HG02623 (cell line): ENCODE results near the gene TFDP2.
"Not testable (repeated sequence)": the region's sequence is repeated elsewhere in the genome, so short reads cannot be mapped to it uniquely, and the experiment has no call there.

Source experiments
- ATAC-seq: cut with Tn5 transposase; IDR thresholded peaks from one replicate; pipeline ENCODE4 v1.9.1; 2021; ENCODE audit warnings: moderate library complexity; ENCODE audit not compliant: unreplicated experiment

TFDP2 gene

DNA sequence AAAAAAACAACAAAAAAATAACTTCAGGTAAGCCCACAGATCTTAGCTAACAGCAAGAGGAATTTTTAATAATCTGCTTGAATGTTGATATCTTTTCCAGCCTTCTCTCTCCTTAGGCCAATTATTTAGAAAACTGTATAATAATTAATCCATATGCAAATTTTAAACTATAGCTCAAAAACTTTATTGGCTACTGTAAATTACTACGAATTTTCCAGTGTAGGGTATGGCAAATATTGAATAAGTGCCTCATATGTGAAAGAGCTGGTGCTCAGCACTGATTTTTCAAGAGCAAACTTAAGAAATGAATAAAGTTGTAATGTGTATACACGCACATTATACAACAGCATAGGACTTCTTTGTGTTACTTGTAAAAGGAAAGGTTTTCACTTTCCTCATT lies 123.0 kb downstream of the TFDP2 start:
- no peak for ATAC-seq

DNA sequence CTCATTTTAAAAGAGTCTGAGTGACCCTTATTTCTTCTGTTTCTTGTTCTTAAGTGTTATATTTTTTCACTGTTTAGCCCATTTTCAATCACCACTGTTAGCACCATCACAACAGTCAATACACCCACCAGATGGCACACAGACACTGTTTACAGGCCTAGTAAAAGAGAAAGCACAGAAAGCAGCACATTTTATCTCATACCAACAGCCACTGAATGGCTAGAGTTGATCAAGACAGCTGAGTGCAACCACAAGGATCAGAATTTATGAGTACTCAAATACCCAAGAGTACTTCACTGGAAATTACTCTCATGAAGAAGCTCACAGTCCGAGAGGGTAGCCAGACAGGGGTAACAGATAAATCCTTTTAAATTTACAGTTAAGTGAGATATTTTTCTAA lies 127.0 kb downstream of the TFDP2 start:
- ATAC-seq, result peak; percentile 76

DNA sequence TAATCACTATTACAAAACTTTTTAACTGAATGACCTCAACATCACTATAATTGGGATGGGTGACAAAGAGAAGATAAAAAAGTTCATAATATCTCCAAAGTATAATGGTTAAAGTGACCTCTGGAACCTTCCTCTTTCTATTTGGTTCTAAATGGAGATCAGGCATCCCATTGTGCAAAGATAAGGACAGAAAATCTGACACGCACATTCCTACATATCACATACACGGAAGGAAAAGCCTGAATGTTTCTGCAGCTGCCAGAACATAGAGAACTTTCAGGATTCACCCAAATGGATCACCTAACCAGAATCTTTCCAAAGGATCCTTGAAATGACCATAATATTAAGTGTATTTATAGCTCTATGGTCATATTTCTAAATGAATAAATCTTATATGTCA lies 128.2 kb downstream of the TFDP2 start:
- ATAC-seq, result no peak

DNA sequence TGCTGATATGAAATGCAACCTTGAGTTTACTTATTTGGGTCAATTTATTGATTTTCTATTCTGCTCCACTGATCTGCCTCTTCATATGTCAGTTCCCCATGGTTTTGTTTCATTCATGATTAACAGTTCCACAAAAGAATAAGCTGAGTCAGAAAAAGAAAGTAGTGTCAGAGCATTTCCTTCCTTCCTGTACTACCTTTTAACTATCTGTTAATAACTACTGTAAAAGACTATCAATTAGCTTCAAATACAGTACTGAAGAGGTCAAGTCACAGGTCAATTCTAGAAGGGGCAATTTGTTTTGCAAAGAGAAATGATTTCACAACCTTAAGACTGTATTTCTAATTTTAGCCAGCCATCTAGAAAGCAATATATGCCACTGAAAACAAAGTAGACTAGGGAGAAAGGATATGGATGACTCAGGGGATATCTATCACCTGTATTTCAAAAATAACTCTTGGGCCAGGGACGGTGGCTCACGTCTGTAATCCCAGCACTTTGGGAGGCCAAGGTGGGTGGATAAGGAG lies 129.5 kb downstream of the TFDP2 start:
- peak; percentile 64 for ATAC-seq

DNA sequence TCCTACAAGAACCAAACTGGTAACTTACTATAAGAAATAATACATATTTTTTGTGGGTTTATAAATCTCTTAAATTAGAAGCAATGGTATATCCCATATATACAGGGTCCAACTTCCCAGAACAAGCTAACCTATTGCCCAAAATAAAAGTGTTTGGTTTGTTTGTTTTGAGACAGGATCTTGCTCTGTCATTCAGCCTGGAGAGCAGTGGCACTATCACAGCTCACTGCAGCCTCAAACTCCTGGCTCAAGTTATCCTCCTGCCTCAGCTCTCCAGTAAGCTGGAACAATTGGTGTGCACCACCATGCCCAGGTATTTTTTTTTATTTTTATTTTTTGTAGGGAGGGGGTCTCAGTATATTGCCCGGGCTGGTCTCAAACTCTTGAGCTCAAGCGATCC lies 135.4 kb downstream of the TFDP2 start:
- no peak for ATAC-seq

DNA sequence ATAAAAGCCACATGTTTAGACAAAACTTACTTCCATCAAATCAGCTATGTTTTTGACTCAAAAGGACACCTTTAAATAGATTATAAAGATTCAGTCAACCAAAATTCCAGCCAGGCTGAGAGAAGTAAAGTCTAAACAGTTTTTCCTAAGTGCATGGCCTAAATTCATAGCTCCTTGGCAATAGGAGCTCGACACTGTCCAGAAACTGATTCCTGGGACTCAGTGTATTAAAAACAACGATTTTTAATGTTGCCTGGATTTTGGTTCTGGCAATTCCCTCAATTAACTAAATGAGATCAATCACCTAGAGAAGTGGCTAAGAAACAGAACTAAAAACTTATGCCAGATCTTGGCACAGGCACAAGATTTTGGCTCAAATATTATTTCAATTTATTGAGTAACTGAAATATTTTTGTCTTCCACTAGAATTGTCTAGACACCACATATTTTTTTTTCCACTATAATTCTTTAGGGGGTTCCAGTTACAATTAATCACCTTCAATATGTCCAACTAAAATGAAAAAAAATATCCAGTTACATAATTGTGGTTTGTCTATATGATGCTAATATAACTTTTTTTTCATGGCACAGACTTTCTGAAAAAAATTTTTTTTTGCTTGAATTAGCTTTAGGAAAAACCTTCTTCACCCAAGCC lies 135.9 kb downstream of the TFDP2 start:
- ATAC-seq, result no peak

DNA sequence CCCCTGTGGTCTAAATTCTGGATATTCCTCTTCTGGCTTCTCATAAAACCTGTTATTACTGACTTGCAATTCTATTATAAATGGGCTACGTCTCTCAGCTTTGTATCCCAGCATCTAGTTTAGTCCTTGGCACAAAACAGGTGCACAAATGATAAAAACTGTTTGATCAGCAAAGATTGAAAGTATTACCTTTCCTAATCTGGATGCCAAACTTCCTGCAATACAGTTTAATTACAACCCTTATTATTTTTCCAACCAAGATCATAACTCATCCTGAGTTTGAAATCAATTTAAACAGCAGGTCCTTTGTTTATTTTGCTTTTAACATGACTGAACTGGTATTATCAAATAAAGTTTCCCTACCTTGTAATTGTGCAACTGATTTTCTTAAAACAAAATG lies 140.3 kb downstream of the TFDP2 start:
- ATAC-seq, result no peak

DNA sequence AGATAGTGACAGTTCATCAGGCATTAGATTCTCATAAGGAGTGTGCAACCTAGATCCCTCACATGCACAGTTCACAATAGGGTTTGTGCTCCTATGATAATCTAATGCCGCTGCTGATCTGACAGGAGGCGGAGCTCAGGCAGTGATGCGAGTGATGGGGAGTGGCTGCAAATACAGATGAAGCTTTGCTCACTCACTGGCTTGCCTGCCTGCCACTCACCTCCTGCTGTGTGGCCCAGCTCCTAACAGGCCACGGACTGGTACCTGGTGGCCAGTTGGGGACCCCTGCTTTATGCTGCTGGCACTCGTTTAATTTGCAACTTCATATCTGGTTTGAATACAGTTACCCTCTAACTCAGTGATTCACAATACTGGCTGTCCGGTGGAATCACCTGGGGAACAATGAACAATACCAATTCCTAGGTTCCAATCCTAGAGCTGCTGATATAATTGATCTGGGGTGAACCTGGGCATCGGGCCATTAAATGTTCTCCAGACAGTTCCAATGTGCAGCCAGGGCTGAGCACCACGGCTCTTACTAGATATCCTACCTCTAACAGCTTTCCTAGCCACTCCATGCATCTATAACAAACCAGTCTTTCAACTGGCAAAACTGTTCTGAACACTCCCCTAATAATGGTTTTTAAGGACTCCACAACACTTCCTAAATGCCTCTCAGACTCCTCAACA lies 141.5 kb downstream of the TFDP2 start:
- no peak for ATAC-seq

DNA sequence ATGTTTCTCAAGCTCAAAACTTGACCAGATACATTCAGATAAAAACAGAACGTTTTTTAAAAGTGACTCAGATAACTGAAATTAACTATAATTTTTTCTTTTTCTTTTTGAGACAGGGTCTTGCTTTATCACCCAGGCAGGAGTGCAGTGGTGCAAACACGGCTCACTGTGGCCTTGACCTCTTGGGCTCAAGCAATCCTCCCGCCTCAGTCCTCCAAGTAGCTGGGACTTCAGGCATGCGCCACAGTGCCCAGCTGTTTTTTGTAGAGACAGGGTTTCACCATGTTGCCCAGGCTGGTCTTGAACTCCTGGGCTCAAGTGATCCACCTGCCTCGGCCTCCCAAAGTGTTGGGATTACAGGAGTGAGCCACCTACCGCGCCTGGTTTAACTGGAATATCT lies 144.4 kb downstream of the TFDP2 start:
- not testable (repeated sequence) for ATAC-seq

DNA sequence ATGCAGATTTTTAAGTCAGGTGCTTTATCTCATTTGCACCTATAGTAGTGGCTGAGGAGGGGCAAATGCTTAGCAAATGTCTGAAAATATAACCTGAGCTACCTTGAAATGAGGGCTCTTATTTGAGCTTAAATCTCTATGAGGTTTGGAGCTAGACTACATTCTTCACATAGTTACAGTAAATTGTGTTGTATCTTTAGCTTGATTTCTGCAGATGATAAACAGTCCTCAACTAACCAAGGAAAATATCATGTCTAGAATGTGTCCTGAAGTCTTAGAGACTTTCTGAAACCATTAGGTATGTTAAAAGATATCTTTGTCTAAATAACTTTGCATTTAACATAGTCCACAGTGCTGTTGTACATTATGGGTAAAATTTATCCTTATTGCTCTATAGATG lies 145.3 kb downstream of the TFDP2 start:
- ATAC-seq, result no peak

DNA sequence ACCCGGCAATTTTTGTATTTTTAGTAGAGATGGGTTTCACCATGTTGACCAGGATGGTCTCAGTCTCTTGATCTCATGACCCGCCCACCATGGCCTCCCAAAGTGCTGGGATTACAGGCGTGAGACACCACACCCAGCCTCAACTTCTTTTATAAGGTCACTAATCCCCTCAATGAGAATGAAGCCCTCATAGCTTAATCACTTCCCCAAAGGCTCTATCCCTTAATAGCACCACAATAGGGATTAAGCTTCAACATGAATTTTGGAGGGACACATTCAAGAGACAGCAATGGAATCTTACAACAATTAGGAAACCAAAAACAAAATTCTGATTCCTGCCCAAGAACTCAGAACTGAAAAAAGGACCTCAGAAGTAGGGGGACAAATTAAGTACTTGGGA lies 146.1 kb downstream of the TFDP2 start:
- no peak for ATAC-seq

DNA sequence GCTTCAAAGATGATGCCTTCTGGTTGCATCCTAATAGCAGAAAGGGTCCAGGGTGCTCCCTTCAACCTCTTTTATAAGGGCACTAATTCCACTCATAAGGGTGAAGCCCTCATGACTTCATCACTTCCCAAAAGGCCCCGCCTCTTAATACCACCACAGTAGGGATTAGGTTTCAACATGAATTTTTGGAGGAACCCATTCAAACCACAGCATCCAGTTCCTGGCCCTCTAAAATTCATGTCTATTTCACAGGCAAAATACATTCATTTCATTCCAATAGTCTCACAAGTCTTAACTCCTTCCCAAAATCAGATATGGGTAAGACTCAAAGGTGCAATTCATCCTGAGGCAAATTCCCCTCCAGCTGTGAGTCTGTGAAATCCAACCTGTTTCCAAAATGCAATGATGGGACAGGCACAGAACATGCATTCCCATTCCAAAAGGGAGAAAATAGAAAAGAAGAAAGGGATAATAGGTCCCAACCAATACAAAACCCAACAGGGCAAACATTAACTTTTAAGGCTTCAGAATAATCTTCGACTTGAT lies 148.9 kb downstream of the TFDP2 start:
- no peak for ATAC-seq

DNA sequence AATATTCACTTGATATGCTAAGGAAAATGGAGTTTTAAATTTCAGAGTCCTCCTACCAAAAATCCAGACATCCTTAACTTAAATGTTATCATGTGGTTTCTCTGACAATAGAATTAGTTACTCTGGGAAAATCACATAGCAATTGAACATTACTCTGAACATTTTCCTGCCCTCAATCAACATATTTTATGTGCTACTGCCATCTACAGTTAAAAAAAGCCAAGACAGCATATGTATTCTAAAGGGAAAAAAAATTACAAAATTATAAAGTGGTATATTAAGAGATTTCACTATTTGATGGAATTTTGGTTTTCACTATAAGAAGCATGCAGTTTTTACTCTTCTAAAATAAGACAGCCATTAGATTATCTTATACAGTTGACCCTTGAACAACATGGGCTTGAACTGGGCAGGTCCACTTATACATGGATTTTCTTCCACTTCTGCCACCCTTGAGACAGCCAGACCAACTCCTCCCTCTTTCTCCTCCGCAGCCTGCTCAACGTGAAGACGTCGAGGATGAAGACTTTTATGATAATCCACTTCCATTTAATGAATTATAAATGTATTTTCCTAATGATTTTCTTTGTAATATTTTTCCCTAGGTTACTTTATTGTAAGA lies 150.6 kb downstream of the TFDP2 start:
- ATAC-seq, result no peak

DNA sequence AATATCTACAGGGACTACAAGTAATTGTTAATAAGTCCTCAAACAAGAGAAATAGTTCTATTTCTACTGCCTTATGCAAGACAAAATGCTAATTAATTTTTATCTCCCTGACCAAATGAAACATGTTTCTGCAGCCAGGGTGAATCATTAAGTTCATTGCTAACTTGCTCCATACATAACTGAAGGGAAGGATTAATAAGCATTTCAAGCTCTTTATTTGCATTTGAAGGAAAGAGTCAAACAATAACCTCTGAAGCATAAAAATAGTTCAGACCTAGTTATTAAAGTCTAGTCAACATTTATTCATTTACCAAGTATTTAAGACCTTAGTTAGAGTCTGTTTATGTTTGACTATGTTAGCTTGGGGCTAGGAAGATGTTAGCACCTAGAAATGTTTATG lies 152.9 kb downstream of the TFDP2 start:
- no peak for ATAC-seq

DNA sequence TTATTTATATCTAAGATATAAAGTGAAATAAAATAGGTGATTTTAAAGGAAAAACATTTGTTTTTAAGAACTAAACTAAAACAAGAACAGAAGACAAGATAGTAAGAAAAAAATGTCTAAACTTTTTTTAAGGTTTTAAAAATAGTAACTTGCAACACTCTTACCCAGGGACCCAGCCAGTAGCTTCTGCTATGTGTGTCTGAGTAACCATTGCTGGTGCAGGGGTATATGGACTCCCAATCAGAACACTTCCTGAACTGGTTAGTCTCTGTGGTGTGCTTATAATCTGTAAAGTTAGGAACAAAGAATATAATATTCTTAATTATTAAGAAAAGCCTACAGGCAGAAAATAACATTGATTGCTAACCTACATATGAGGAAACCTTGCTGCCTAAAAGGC lies 154.5 kb downstream of the TFDP2 start:
- no peak for ATAC-seq

DNA sequence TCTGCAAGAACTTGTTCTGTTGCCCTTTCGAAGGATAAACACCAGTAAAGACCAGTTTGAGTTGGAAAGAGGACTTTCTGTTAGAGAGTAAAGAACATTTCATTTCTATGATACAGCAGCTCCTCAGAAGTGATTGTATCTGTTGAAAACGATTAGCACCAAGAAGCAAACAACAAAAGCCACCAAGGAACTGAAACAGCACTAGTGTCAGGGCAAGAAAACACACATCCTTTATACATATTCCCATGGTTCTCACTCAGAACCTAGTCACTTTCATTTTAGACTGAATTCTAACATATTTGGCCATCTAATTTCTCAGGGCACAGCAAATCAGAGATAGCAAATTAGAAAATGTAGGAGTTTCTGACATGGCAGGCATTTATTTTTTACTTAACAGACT lies 156.8 kb downstream of the TFDP2 start:
- ATAC-seq, result no peak

DNA sequence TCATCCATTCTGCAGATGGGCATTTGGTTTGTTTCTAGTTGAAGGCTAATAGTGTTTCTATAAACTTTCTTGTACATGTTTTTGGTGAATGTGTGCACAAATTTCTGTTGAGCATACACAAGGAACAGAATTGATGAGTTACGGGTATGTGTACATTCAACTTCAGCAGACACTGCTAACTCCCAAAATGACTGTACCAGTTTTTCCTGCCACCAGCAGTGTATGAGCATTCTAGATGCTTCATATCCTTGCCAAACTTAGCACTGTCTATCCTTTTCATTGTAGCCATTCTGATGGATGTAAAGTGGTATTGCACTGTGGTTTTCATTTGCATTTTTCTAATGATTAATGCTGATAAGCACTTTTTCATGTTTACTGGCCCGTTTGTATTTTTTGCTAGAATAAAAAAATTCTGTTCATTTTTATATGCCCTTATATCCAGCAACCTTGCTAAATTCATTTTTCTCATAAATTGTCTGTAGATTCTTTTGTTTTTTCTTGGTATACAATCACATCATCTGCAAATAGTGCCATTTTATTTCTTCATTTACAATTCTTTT lies 162.7 kb downstream of the TFDP2 start:
- ATAC-seq, result no peak

DNA sequence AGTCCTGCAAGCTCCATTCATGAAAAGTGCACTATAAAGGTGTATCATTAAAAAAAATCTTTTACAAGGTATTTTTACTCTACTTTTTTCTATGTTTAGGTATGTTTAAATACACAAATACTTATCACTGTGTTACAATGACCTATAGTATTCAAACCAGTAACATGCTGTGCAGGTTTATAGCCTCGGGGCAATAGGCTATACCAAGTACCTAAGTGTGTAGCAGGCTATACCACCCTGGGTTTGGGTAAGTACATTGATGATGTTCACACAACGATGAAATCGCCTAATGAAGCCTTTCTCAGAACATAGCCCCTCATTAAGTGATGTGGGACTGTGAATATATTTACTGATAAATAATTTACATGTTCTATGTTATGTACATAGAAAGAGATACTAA lies 168.3 kb downstream of the TFDP2 start:
- ATAC-seq, result no peak

DNA sequence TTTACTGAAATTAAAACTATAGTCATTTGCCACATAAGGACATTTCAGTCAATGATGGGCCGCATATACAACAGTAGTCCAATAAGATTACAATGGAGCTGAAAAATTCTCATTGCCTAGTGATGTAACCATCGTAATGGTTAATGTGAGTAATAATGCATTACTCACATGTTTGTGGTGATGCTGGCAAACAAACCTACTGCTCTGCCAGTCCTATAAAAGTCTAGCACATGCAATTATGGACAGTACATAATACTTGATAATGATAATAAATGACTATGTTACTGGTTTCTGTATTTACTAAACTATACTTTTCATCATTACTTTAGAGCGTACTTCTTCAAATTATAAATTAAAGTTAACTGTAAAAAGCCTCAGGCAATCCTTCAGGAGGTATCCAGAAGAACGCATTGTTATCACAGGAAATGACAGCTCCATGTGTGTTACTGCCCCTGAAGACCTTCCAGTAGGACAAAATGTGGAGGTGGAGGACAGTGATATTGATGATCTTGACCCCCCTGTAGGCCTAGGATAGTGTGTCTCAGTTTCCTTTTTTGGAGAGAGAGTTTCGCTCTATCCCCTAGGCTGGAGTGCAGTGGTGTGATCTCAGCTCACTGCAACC lies 170.2 kb downstream of the TFDP2 start:
- no peak for ATAC-seq

DNA sequence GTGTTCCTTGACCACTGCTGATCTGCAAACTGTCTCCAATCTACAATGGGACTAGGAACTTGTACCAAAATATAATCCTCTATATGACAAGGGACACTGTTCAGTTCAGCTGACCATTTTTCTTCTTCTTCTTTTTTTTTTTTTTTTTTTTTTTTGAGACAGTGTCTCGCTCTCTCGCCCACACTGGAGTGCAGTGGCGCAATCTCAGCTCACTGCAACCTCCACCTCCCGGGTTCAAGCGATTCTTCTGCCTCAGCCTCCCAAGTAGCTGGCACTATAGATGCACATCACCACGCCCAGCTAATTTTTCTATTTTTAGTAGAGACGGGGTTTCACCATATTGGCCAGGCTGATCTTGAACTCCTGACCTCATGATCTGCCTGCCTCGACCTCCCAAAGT lies 174.6 kb downstream of the TFDP2 start:
- not testable (repeated sequence) for ATAC-seq

DNA sequence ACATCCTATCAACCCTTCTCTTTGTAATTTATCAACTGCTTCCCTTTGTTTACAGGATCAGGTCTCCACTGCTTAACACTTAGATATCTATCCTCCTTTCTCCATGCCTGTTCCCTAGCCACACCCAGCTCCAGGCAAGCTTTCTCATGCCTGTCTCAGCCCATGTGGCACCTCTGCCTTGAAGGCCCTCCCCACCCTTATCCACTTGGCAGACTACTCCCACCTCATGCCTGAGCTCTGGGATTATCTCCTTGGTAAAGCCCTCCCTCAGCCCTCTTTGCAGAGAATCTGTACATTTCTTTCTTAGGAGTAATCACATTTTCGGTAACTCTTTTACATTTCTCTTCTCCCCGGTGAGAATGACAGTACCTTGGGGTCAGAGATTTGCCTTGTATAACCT lies 176.9 kb downstream of the TFDP2 start:
- ATAC-seq, result no peak
